H9 (cell line): ENCODE measurements around the gene KAT7. TPM values are rescaled to one million over a fixed set of nuclear protein-coding genes. Genes with fewer than 3 reads are reported as not detected.

Experiments used
- DNase-seq: peaks from one replicate; pipeline ENCODE4 v3.0.0-alpha.2; 2017
- H2AFZ ChIP-seq: one replicate; pipeline ENCODE4 v1.6.1; 2013; ENCODE audit warnings: mild to moderate bottlenecking, low read length, control low read depth, moderate library complexity
- H2AK5ac ChIP-seq: 2 replicates; pipeline ENCODE4 v1.6.1; 2013; ENCODE audit warnings: low read length, control low read depth, mixed read lengths; ENCODE audit not compliant: insufficient read length
- H2BK120ac ChIP-seq: one replicate; pipeline ENCODE4 v1.6.1; 2013; ENCODE audit warnings: low read depth, mild to moderate bottlenecking, low read length, control low read depth, inconsistent platforms; ENCODE audit not compliant: poor library complexity, severe bottlenecking
- H2BK12ac ChIP-seq: 2 replicates; pipeline ENCODE4 v1.6.1; 2013; ENCODE audit warnings: low read length, control low read depth, mixed read lengths, low read depth; ENCODE audit not compliant: insufficient read length
- H2BK15ac ChIP-seq: 2 replicates; pipeline ENCODE4 v1.6.1; 2013; ENCODE audit warnings: low read depth, low read length, control low read depth
- H2BK20ac ChIP-seq: one replicate; pipeline ENCODE4 v1.6.1; 2013; ENCODE audit warnings: low read depth, mild to moderate bottlenecking, low read length, control low read depth, inconsistent platforms; ENCODE audit not compliant: poor library complexity, severe bottlenecking
- H2BK5ac ChIP-seq: 2 replicates; pipeline ENCODE4 v1.6.1; 2013; ENCODE audit warnings: low read length, control low read depth, mixed read lengths; ENCODE audit not compliant: insufficient read length
- H3K14ac ChIP-seq: 2 replicates; pipeline ENCODE4 v1.6.1; 2013; ENCODE audit warnings: low read length, control low read depth; ENCODE audit not compliant: insufficient read depth
- H3K18ac ChIP-seq: 2 replicates; pipeline ENCODE4 v1.6.1; 2013; ENCODE audit warnings: low read depth, mild to moderate bottlenecking, mixed read lengths, low read length, control low read depth; ENCODE audit not compliant: insufficient read length
- H3K23ac ChIP-seq: 2 replicates; pipeline ENCODE4 v1.6.1; 2013; ENCODE audit warnings: low read length, control low read depth, mixed read lengths, low read depth; ENCODE audit not compliant: insufficient read length
- H3K23me2 ChIP-seq: 2 replicates; pipeline ENCODE4 v1.6.1; 2013; ENCODE audit warnings: low read depth, mild to moderate bottlenecking, mixed read lengths, low read length, control low read depth; ENCODE audit not compliant: insufficient read length, poor library complexity, severe bottlenecking
- H3K27ac ChIP-seq: 2 replicates; pipeline ENCODE4 v1.5.1; 2013; ENCODE audit warnings: low read length, control low read depth, mixed read lengths, low read depth; ENCODE audit not compliant: insufficient read length
- H3K27me3 ChIP-seq: 2 replicates; pipeline ENCODE4 v1.6.1; 2013; ENCODE audit warnings: low read length, control low read depth, inconsistent platforms; ENCODE audit not compliant: insufficient read depth
- H3K4ac ChIP-seq: 2 replicates; pipeline ENCODE4 v1.6.1; 2013; ENCODE audit warnings: low read depth, mild to moderate bottlenecking, control low read depth, inconsistent platforms, low read length, moderate library complexity
- H3K4me1 ChIP-seq: 2 replicates; pipeline ENCODE4 v1.6.1; 2013; ENCODE audit warnings: low read length, control low read depth, inconsistent platforms; ENCODE audit not compliant: insufficient read depth
- H3K4me2 ChIP-seq: 2 replicates; pipeline ENCODE4 v1.6.1; 2013; ENCODE audit warnings: low read length, control low read depth, mixed read lengths; ENCODE audit not compliant: insufficient read length, insufficient read depth
- H3K56ac ChIP-seq: 2 replicates; pipeline ENCODE4 v1.6.1; 2013; ENCODE audit warnings: low read depth, mild to moderate bottlenecking, mixed read lengths, low read length, control low read depth; ENCODE audit not compliant: insufficient read length
- H3K79me1 ChIP-seq: 2 replicates; pipeline ENCODE4 v1.6.1; 2013; ENCODE audit warnings: low read depth, mild to moderate bottlenecking, moderate library complexity, low read length, control low read depth, inconsistent platforms; ENCODE audit not compliant: insufficient read depth, poor library complexity, severe bottlenecking
- H3K79me2 ChIP-seq: 2 replicates; pipeline ENCODE4 v1.6.1; 2013; ENCODE audit warnings: low read length, control low read depth, inconsistent platforms; ENCODE audit not compliant: insufficient read depth
- H3K9ac ChIP-seq: 2 replicates; pipeline ENCODE4 v1.6.1; 2013; ENCODE audit warnings: low read length, control low read depth, mixed read lengths; ENCODE audit not compliant: insufficient read length; ENCODE audit errors: extremely low read depth
- H3K9me3 ChIP-seq: one replicate; pipeline ENCODE4 v1.6.1; 2013; ENCODE audit warnings: low read depth, low read length, inconsistent platforms; ENCODE audit not compliant: control insufficient read depth
- H3T11ph ChIP-seq: one replicate; pipeline ENCODE4 v1.6.1; 2013; ENCODE audit warnings: mild to moderate bottlenecking, low read length, control low read depth, inconsistent platforms
- H4K20me1 ChIP-seq: one replicate; pipeline ENCODE4 v1.6.1; 2013; ENCODE audit not compliant: control insufficient read depth, insufficient read length, insufficient read depth
- H4K5ac ChIP-seq: 2 replicates; pipeline ENCODE4 v1.6.1; 2013; ENCODE audit warnings: low read depth, mild to moderate bottlenecking, mixed read lengths, low read length, control low read depth; ENCODE audit not compliant: insufficient read length
- H4K8ac ChIP-seq: replicated peaks from 2 replicates; pipeline ENCODE4 v1.6.1; 2013; ENCODE audit warnings: low read length, control low read depth, mixed read lengths, low read depth; ENCODE audit not compliant: insufficient read length
- H4K91ac ChIP-seq: 2 replicates; pipeline ENCODE4 v1.6.1; 2013; ENCODE audit warnings: low read depth, mild to moderate bottlenecking, moderate library complexity, mixed read lengths, low read length, control low read depth; ENCODE audit not compliant: insufficient read length
- H3K27ac Mint-ChIP-seq, 3 experiments: 2 replicates in 2 of 3; 3 replicates in 1 of 3; pipeline ENCODE4 v1.8.0; 2020 to 2021; ENCODE audit warnings: mixed read lengths in 3 of 3, mild to moderate bottlenecking in 1 of 3, moderate library complexity in 1 of 3
- H3K27me3 Mint-ChIP-seq: 2 replicates; pipeline ENCODE4 v1.8.0; 2021; ENCODE audit warnings: low read depth, mild to moderate bottlenecking, moderate library complexity, mixed read lengths
- H3K36me3 Mint-ChIP-seq, 3 experiments: 2 replicates in 2 of 3; 3 replicates in 1 of 3; pipeline ENCODE4 v1.8.0; 2020 to 2021; ENCODE audit warnings: low read depth in 3 of 3, mixed read lengths in 3 of 3; ENCODE audit not compliant: insufficient read depth in 1 of 3
- H3K4me1 Mint-ChIP-seq, 2 experiments: 2 replicates each; pipeline ENCODE4 v1.8.0; 2020; ENCODE audit warnings: mixed read lengths in 2 of 2
- H3K4me3 Mint-ChIP-seq, 2 experiments: 2 replicates in 1 of 2; 3 replicates in 1 of 2; pipeline ENCODE4 v1.8.0; 2020 to 2021; ENCODE audit warnings: mild to moderate bottlenecking in 2 of 2, mixed read lengths in 2 of 2, moderate library complexity in 1 of 2
- H3K9me3 Mint-ChIP-seq, 2 experiments: 2 replicates in 1 of 2; 3 replicates in 1 of 2; pipeline ENCODE4 v1.8.0; 2020; ENCODE audit warnings: mild to moderate bottlenecking in 2 of 2, mixed read lengths in 2 of 2, moderate library complexity in 1 of 2
- WGBS: extraction: QIAGEN DNeasy Blood & Tissue Kit; methylation state at CpG from one replicate; pipeline ENCODE4 v1.1.7; 2013; ENCODE audit warnings: missing lambda C conversion rate, low lambda C conversion rate, mixed read lengths; ENCODE audit not compliant: insufficient read length; ENCODE audit errors: extremely low coverage; 5-methylcytosine and 5-hydroxymethylcytosine counted together
- total RNA-seq: library from RNA; stranded (reverse); gene quantifications from 2 replicates; pipeline ENCODE4 v1.2.1, GENCODE V29; 2021
- TF ChIP-seq, protein P1 (sequence below): fragments of 200-600 bp; sonication (generic); conservative IDR thresholded peaks from 3 replicates; pipeline ENCODE4 v1.8.0; 2021; ENCODE audit warnings: antibody characterized with exemption, mild to moderate bottlenecking

The KAT7 gene
- total RNA-seq, 1 experiment from 2014 or later, result 93.1 TPM

DNA sequence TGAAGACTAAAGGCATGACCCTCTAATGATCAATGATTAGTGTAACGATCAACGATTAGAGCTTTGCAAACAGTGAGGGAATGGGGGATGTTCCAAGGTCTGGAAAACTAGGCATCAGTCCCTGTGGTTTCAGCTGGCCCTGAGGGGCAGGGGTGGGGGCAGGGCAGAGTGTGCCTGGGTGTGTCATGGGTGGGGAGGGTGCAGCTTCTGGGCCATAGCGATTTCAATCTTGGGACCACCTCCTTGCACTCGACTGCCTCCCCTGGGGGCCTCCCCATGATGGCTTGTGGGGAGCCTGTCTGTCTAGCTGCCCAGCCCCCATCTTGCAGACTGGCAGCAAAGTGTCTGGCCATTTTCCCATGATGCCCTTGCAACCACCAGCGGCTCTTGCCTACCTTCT, 51.0 kb downstream of the KAT7 start:
- H4K5ac ChIP-seq, result no peak overlapping the region

More for the DNA sequence above, 51.0 kb downstream of the KAT7 start:
- no CpG with 5 or more reads among the region's 5 CpGs for WGBS
- no peak overlapping the region for H3K14ac ChIP-seq
- H4K91ac ChIP-seq, result no peak overlapping the region
- no peak overlapping the region for H3K18ac ChIP-seq
- DNase-seq, result no peak
- H2BK5ac ChIP-seq, result no peak overlapping the region
- no peak overlapping the region for H3K4me2 ChIP-seq
- no peak overlapping the region for H4K8ac ChIP-seq
- H3K23me2 ChIP-seq, result no peaks in the 10 kb centered on the region
- Mint-ChIP-seq H3K27ac (peak overlapping the region in 2 of 3 experiments; percentile 6 to 57; a peak in 4 of 7 replicates), H3K4me3 (no peak overlapping the region), H3K9me3 (no peaks in the 10 kb centered on the region; a peak in 1 of 5 replicates), H3K27me3 (no peaks in the 10 kb centered on the region), H3K4me1 (peaks cover 3 to 14% of the 10 kb centered on the region in 2 experiments; a peak in 3 of 4 replicates), H3K36me3 (peaks cover 11 to 17% (median 13%) of the 10 kb centered on the region in 3 experiments; a peak in 5 of 7 replicates)
- H2BK12ac ChIP-seq, result no peak overlapping the region
- H3K56ac ChIP-seq, result no peak overlapping the region
- no peaks in the 10 kb centered on the region for H3K9me3 ChIP-seq
- no peak overlapping the region for H3K27ac ChIP-seq
- H2AFZ ChIP-seq, result no peak overlapping the region
- no peak overlapping the region for H2BK20ac ChIP-seq
- no peak overlapping the region for H3T11ph ChIP-seq
- H2BK15ac ChIP-seq, result no peak overlapping the region
- H3K79me1 ChIP-seq, result no peaks in the 10 kb centered on the region
- no peak overlapping the region for H2BK120ac ChIP-seq
- TF ChIP-seq, protein P1, sequence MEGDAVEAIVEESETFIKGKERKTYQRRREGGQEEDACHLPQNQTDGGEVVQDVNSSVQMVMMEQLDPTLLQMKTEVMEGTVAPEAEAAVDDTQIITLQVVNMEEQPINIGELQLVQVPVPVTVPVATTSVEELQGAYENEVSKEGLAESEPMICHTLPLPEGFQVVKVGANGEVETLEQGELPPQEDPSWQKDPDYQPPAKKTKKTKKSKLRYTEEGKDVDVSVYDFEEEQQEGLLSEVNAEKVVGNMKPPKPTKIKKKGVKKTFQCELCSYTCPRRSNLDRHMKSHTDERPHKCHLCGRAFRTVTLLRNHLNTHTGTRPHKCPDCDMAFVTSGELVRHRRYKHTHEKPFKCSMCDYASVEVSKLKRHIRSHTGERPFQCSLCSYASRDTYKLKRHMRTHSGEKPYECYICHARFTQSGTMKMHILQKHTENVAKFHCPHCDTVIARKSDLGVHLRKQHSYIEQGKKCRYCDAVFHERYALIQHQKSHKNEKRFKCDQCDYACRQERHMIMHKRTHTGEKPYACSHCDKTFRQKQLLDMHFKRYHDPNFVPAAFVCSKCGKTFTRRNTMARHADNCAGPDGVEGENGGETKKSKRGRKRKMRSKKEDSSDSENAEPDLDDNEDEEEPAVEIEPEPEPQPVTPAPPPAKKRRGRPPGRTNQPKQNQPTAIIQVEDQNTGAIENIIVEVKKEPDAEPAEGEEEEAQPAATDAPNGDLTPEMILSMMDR, result no peak
- H4K20me1 ChIP-seq, result peaks cover 2% of the 10 kb centered on the region
- no peaks in the 10 kb centered on the region for H3K79me2 ChIP-seq
- no peak overlapping the region for H2AK5ac ChIP-seq
- no peaks in the 10 kb centered on the region for H3K27me3 ChIP-seq
- no peak overlapping the region for H3K9ac ChIP-seq
- peaks cover 5% of the 10 kb centered on the region; the same call in 1 of the 2 replicates for H3K4me1 ChIP-seq
- no peak overlapping the region for H3K4ac ChIP-seq
- H3K23ac ChIP-seq, result no peak overlapping the region
